Caco-2 (cell line): ENCODE measurements around the gene LRRC8A. TPM values are rescaled to one million over a fixed set of nuclear protein-coding genes. Genes with fewer than 3 reads are reported as not detected.

Experiments used
- BruUV-seq: library from RNA; stranded (reverse); fragments of 400-500 nt; replicated peaks from 2 replicates; lab custom pipeline; 2021; lab: Mats Ljungman, UMichigan
- CTCF ChIA-PET: fragments of 300-600 bp; sonication (Branson Sonifier 250); formaldehyde crosslinking; loops from one replicate; lab custom pipeline; 2022; ENCODE audit warnings: antibody characterized with exemption; lab: Charles Lee
- POLR2A ChIA-PET: fragments of 300-600 bp; sonication (Branson Sonifier 250); formaldehyde crosslinking; loops from one replicate; lab custom pipeline; 2022; ENCODE audit warnings: antibody characterized with exemption; lab: Charles Lee
- DNase-seq, 2 experiments: peaks; one replicate each; pipeline versions ENCODE4 v3.0.0 to v3.0.0-alpha.2; 2020 to 2022
- H3K27me3 ChIP-seq: replicated peaks from 2 replicates; pipeline ENCODE4 v1.6.0; 2011; ENCODE audit warnings: low read length; ENCODE audit not compliant: control insufficient read depth, insufficient read depth
- H3K36me3 ChIP-seq: 2 replicates; pipeline ENCODE4 v1.5.1; 2011; ENCODE audit warnings: low read length; ENCODE audit not compliant: control insufficient read depth, insufficient read depth
- H3K4me1 ChIP-seq: fragments of 250-450 bp; sonication (Bioruptor Pico); 2 replicates; pipeline ENCODE4 v1.5.1; 2020; ENCODE audit warnings: mild to moderate bottlenecking
- H3K4me3 ChIP-seq: 2 replicates; pipeline ENCODE4 v1.5.1; 2011; ENCODE audit warnings: low read depth, mild to moderate bottlenecking, control low read depth, low read length
- H3K9me3 ChIP-seq: fragments of 250-450 bp; sonication (Bioruptor Pico); 2 replicates; pipeline ENCODE4 v1.5.1; 2020; ENCODE audit warnings: mild to moderate bottlenecking, moderate library complexity
- H3K27ac Mint-ChIP-seq: one replicate; pipeline ENCODE4 v1.8.0; 2022; ENCODE audit warnings: mixed read lengths; ENCODE audit not compliant: unreplicated experiment
- H3K27me3 Mint-ChIP-seq: one replicate; pipeline ENCODE4 v1.8.0; 2022; ENCODE audit warnings: mixed read lengths; ENCODE audit not compliant: insufficient read depth, unreplicated experiment
- H3K36me3 Mint-ChIP-seq: one replicate; pipeline ENCODE4 v1.8.0; 2022; ENCODE audit warnings: mild to moderate bottlenecking, mixed read lengths; ENCODE audit not compliant: insufficient read depth, unreplicated experiment
- H3K4me1 Mint-ChIP-seq: one replicate; pipeline ENCODE4 v1.8.0; 2022; ENCODE audit warnings: low read depth, mixed read lengths; ENCODE audit not compliant: unreplicated experiment
- H3K4me3 Mint-ChIP-seq: one replicate; pipeline ENCODE4 v1.8.0; 2022; ENCODE audit warnings: mild to moderate bottlenecking, moderate library complexity, mixed read lengths; ENCODE audit not compliant: unreplicated experiment
- H3K9me3 Mint-ChIP-seq: one replicate; pipeline ENCODE4 v1.8.0; 2022; ENCODE audit warnings: mixed read lengths; ENCODE audit not compliant: unreplicated experiment
- CTCF ChIP-seq, 2 experiments: fragments of 200-600 bp in 1 of 2; IDR thresholded peaks; 1 replicate in 1 of 2; 2 replicates in 1 of 2; pipeline versions ENCODE4 v1.5.1 to v1.8.0; 2011 to 2022; ENCODE audit warnings: antibody characterized with exemption in 1 of 2, control low read depth in 1 of 2, inconsistent platforms in 1 of 2, low read depth in 1 of 2, low read length in 1 of 2, mild to moderate bottlenecking in 1 of 2, moderate library complexity in 1 of 2; ENCODE audit not compliant: insufficient read depth in 1 of 2, severe bottlenecking in 1 of 2, unreplicated experiment in 1 of 2
- intact Hi-C: fragments of 100-400 bp; cut with micrococcal nuclease; formaldehyde crosslinking; loops from one replicate; pipeline ENCODE4 v1.10.0; 2022; ENCODE audit not compliant: unreplicated experiment
- total RNA-seq: library from RNA; stranded (reverse); gene quantifications from 2 replicates; pipeline ENCODE4 v1.2.3, GENCODE V29; 2022

Gene LRRC8A
- total RNA-seq, 1 experiment from 2014 or later: 21.9 TPM

- no peaks in the 10 kb centered on the region for H3K9me3 Mint-ChIP-seq
- POLR2A ChIA-PET: no interaction called here
- TF ChIP-seq CTCF (IDR thresholded peaks at IDR 0.05; ENCODE audit: insufficient read depth in 1 of 2, low read depth in 1 of 2, low read length in 1 of 2, severe bottlenecking in 1 of 2, unreplicated experiment in 1 of 2): no peak
- peaks cover 26% of the 10 kb centered on the region for H3K4me1 ChIP-seq
- CTCF ChIA-PET: no interaction called here
- H3K9me3 ChIP-seq: no peaks in the 10 kb centered on the region
- no peaks in the 10 kb centered on the region for H3K27me3 ChIP-seq
- peak overlapping the region; percentile 96 for H3K27ac Mint-ChIP-seq
- intact Hi-C loops: loop anchor here (5.0 kb wide), 1 partner anchor 81 kb away; the partner anchor contains the start of gene SH3GLB2
- peak overlapping the region; percentile 92 for H3K4me3 Mint-ChIP-seq
- peak overlapping the region; percentile 98 for H3K4me3 ChIP-seq
- DNase-seq: peak in 1 of 2 experiments; percentile 45
- no peaks in the 10 kb centered on the region for H3K27me3 Mint-ChIP-seq
- H3K36me3 ChIP-seq: no peaks in the 10 kb centered on the region; the same call in 1 of the 2 replicates
- H3K36me3 Mint-ChIP-seq: peaks cover 25% of the 10 kb centered on the region
- peaks cover 24% of the 10 kb centered on the region for H3K4me1 Mint-ChIP-seq
- BruUV-seq: TSS peak; percentile 79
Measured at GRCh38 chr9:128946571-128947276, 64.8 kb downstream of the LRRC8A start.

GRCh38 chr9:128947277-128947526 is 65.3 kb downstream of the LRRC8A start:
- BruUV-seq: no TSS peak
- H3K27me3 Mint-ChIP-seq: no peaks in the 10 kb centered on the region

More at GRCh38 chr9:128947277-128947526, 65.3 kb downstream of the LRRC8A start:
- Histone ChIP-seq H3K27me3 (no peaks in the 10 kb centered on the region), H3K36me3 (no peaks in the 10 kb centered on the region; the same call in 1 of the 2 replicates), H3K4me1 (peaks cover 26% of the 10 kb centered on the region), H3K4me3 (peak overlapping the region; percentile 98), H3K9me3 (no peaks in the 10 kb centered on the region)
- no peak for TF ChIP-seq CTCF (IDR thresholded peaks at IDR 0.05; ENCODE audit: insufficient read depth in 1 of 2, low read depth in 1 of 2, low read length in 1 of 2, severe bottlenecking in 1 of 2, unreplicated experiment in 1 of 2)
- H3K4me1 Mint-ChIP-seq: peaks cover 24% of the 10 kb centered on the region
- intact Hi-C loops: loop anchor here (5.0 kb wide), 1 partner anchor 80 kb away; the partner anchor contains the start of gene SH3GLB2
- peak overlapping the region; percentile 92 for H3K4me3 Mint-ChIP-seq
- ChIA-PET CTCF (no interaction called here), POLR2A (no interaction called here)
- H3K27ac Mint-ChIP-seq: peak overlapping the region; percentile 96
- no peak for DNase-seq
- H3K36me3 Mint-ChIP-seq: peaks cover 27% of the 10 kb centered on the region
- no peaks in the 10 kb centered on the region for H3K9me3 Mint-ChIP-seq
